ENCODE measurements around the gene TUBGCP2. TPM values are rescaled to one million over a fixed set of nuclear protein-coding genes. Genes with fewer than 3 reads are reported as not detected.

TUBGCP2 gene
- total and polyA plus RNA-seq, 2 of the 13 experiments (the other 11 are each of a cell fraction or from before 2014, with no cell fraction given), result 21.3 to 34.5 TPM

DNA sequence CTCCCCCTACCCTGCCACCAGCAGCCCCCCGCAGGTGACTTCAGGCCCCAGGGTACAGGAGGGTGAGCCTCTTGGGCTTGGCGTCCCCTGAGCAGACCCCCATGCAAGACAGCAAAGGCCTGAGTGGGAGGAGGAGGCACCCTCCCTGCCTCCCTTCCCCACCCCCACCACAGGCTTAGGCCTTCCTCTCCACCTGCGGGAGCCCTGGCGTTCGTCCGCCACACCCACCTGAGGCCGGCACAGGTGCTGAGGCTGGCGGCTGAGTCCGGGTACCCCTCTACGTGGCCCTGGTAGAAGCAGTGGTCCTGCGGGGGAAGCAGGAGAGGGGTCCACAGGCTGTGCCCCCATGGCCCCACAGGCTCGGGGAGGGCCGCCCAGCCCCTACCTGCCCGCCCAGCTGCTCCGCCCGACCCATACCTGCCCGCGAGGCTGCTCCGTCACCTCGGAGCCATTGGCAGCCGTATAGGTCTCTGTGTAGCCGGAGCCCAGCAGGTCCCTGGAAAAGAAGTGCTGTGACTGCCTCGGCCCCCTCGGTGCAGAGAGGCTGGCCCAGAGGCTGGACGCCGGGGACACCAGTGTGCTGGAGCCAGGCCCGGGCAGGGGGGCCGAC is 35.0 kb downstream of the TUBGCP2 start (continued):
- TF ChIP-seq ZNF329 (CRISPR knock-in tag; IDR thresholded peaks at IDR 0.05; ENCODE audit: low read depth), result no peak
- TF ChIP-seq CENPT (CRISPR knock-in tag; IDR thresholded peaks at IDR 0.05; ENCODE audit: low read depth), result no peak

DNA sequence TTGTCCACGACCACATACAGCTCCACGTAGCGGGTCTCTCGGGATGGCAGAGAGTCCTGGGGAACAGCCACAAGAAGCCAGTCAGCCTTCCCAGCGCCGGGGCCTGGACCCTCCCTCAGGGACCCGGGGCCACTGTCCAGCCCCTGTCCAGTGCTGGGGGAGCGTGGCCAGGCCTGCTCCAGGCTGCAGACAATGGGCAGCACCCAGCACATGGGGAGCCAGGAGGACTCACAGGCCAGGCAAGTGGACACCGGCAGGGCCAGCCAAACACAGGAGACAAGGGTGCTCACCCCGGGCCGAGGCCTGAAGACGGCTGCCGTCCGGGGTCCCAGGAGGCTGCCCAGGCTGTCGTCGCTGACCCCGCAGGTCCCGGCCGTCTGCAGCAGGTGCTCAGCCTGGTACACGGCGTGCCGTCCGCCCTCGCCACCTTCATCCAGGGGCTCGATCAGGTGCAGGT is 35.7 kb downstream of the TUBGCP2 start:
- no peak overlapping the region for H3K9ac ChIP-seq (ENCODE audit: insufficient read depth, low read depth, low read length)
- ATAC-seq (no peak), FAIRE-seq (no peak), DNase-seq (ENCODE audit: low spot score) (no peak)
- H3K79me2 ChIP-seq (ENCODE audit: insufficient read depth, low read length), result no peaks in the 10 kb centered on the region
- in situ Hi-C loops (cut with HindIII; ENCODE audit: extremely low pct_ligation_motif_present, low pct_unique_long_range_greater_than_20kb), result no loop called here
- no peak overlapping the region for H3K4me2 ChIP-seq (ENCODE audit: low read depth, low read length)
- H3K27me3 ChIP-seq (ENCODE audit: control insufficient read depth in 1 of 2, insufficient read depth in 2 of 2, low read length in 2 of 2), result peaks cover 0 to 21% of the 10 kb centered on the region in 2 experiments; a peak in 3 of 5 replicates
- H3K36me3 ChIP-seq (replicated peaks in 1 of 2; ENCODE audit: control insufficient read depth in 1 of 2, insufficient read depth in 2 of 2, low read length in 2 of 2), result no peaks in the 10 kb centered on the region
- no peak overlapping the region for H3K4me3 ChIP-seq (replicated peaks in 1 of 3; ENCODE audit: insufficient read depth in 1 of 3, low read depth in 2 of 3, low read length in 3 of 3)
- POLR2A ChIA-PET, result no interaction called here
- CTCF ChIA-PET (ENCODE audit: low intra/inter-chr PET ratio, low total read pairs), result no interaction called here
- no peaks in the 10 kb centered on the region for H3K9me3 ChIP-seq (ENCODE audit: low read length)
- H4K20me1 ChIP-seq (ENCODE audit: insufficient read depth, low read length), result peaks cover 3% of the 10 kb centered on the region; the same call in 1 of the 2 replicates
- WGBS (ENCODE audit: low lambda C conversion rate), result 66% methylated on average over 13 of the region's 25 CpGs
- no peak overlapping the region for H2AFZ ChIP-seq (ENCODE audit: low read length)
- intact Hi-C loops (cut with micrococcal nuclease; ENCODE audit: unreplicated experiment), result no loop called here
- no peak overlapping the region for H3K27ac ChIP-seq (ENCODE audit: extremely low read length, insufficient read depth, low read length)
- BruUV-seq (replicated peaks), result no TSS peak
- peaks cover 10% of the 10 kb centered on the region for H3K4me1 ChIP-seq (ENCODE audit: insufficient read depth, low read length)
- TF ChIP-seq, protein P1, sequence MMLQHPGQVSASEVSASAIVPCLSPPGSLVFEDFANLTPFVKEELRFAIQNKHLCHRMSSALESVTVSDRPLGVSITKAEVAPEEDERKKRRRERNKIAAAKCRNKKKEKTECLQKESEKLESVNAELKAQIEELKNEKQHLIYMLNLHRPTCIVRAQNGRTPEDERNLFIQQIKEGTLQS (CRISPR knock-in tag; IDR thresholded peaks at IDR 0.05), result no peak
- TF ChIP-seq ASH2L (IDR thresholded peaks at IDR 0.05; ENCODE audit: insufficient read length, low read depth, low read length) (no peak), RELA (CRISPR knock-in tag; IDR thresholded peaks at IDR 0.05) (no peak)
